Spleen (tissue), 7 donors: ENCODE measurements around the gene EML3.

ENCODE experiments used
- POLR2A ChIP-seq, 3 donors: fragments of 450-650 bp; IDR thresholded peaks; one replicate each; pipeline ENCODE4 v1.5.1; 2017; ENCODE audit warnings: antibody characterized with exemption in 3 of 3, mild to moderate bottlenecking in 1 of 3
- POLR2AphosphoS5 ChIP-seq, 3 donors: sonication (generic); formaldehyde crosslinking; IDR thresholded peaks; one replicate each; pipeline ENCODE4 v1.5.1; 2017; ENCODE audit warnings: antibody characterized with exemption in 3 of 3
- TF ChIP-seq, protein P1 (sequence below), 11 experiments: fragments of 200-600 bp in 7 of 11; fragments of 450-650 bp in 4 of 11; sonication (generic) in 4 of 11; IDR thresholded peaks in 8 of 11; conservative IDR thresholded peaks in 3 of 11; 1 replicate in 7 of 11; 2 replicates in 4 of 11; pipeline versions ENCODE4 v1.4.0 to v1.8.0; 2016 to 2021; ENCODE audit warnings: antibody characterized with exemption in 11 of 11, inconsistent platforms in 4 of 11, mild to moderate bottlenecking in 1 of 11
- donor health status: DM: no; HTN: no; CAD: no; lungs with moderate emphysema.
- donor health status: DM: no; HTN: no; CAD: no.
- donor health status: DM: no; HTN: no; CAD: no.

DNA sequence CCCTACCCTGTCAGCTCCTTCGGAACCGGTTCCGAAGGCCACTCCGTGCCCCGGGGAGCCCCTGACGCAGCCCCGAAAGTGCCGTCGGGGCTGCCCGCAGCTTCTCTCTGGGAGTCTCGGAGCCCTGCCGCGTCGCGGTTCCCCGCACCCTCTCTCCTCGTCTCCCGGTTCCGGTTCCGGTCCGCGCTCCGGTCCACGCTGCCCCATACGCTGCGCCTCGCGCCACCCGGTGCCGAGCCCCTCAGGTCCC lies 11.5 kb downstream of the EML3 start:
- TF ChIP-seq POLR2A (IDR thresholded peaks at IDR 0.05) (no peak), POLR2AphosphoS5 (IDR thresholded peaks at IDR 0.05) (no peak)
- TF ChIP-seq, protein P1, sequence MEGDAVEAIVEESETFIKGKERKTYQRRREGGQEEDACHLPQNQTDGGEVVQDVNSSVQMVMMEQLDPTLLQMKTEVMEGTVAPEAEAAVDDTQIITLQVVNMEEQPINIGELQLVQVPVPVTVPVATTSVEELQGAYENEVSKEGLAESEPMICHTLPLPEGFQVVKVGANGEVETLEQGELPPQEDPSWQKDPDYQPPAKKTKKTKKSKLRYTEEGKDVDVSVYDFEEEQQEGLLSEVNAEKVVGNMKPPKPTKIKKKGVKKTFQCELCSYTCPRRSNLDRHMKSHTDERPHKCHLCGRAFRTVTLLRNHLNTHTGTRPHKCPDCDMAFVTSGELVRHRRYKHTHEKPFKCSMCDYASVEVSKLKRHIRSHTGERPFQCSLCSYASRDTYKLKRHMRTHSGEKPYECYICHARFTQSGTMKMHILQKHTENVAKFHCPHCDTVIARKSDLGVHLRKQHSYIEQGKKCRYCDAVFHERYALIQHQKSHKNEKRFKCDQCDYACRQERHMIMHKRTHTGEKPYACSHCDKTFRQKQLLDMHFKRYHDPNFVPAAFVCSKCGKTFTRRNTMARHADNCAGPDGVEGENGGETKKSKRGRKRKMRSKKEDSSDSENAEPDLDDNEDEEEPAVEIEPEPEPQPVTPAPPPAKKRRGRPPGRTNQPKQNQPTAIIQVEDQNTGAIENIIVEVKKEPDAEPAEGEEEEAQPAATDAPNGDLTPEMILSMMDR (IDR thresholded peaks at IDR 0.05 in 8 of 11, conservative IDR thresholded peaks at IDR 0.05 in 3 of 11) = no peak
